COLO668 (cell line): ENCODE results near the gene BTN1A1.
"Not testable (repeated sequence)": the region's sequence is repeated elsewhere in the genome, so short reads cannot be mapped to it uniquely, and the experiment has no call there.

Experiments
- DNase-seq: peaks from one replicate; lab custom pipeline; 2025; ENCODE audit not compliant: unreplicated experiment; lab: John Stamatoyannopoulos, UW

The BTN1A1 gene

DNA sequence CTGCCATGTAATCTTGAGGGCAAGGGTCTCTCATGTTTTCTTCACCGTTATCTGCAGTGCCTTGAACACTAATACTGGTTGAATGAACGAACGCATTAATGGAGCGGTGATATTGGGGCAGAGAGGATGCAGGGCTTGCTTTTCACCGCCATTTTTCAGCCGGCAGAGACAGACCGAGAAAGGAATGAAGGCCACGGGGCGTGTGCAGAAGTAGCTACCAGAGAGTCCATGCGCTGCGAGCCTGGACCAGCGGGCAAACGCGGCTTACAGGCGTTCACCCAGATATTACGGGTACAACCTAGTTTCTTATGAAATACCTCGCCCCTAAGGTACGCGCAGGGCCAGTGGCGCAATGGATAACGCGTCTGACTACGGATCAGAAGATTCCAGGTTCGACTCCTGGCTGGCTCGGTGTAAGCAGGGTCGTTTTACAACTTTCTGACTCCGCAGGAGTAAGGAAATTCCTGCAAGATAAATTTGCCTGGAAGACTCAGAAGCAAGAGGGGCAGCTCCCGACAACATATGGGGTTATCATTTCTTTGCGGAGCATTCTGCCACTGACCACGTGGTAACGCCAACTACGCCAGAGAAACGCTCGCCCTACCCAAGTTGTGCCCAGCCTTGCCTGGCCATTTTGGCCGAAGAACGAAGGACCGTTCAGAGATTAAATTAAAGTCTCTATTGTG lies 37.2 kb downstream of the BTN1A1 start:
- DNase-seq, result peak; percentile 84

DNA sequence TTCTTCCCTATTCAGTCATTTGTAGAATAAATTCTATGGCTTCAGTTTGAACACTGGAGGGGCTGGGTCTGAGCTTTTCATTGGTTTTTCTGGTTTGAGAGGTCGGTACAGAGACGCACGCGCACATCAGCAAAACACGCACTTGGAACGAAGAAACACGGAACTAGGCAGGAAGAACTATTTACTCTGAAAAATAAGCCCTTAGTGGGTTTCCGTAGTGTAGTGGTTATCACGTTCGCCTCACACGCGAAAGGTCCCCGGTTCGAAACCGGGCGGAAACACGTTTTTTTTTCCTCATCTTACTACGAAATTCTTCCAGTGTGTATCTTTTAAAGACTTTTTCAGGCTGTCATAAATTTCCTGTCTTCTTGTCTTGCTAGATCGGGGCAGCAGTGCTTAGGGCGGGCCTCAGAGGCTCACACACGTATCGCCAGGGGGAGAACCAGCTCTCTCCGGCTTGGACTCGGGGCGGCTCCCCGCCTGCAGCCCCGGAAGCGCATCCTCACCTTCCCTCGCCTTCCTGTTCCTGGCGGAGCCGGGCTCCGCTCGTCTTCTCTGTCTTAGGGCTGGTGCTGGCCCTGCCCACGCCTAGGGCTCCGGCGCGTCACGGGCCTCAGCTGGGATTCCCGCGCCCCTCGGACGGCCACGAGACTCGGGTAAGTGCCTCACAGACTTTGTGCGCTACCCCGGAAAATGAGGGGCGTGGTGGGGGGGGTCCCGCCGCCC lies 37.9 kb downstream of the BTN1A1 start, which contains the start of gene HMGN4:
TSS of gene HMGN4 (plus strand) at position 521 of the 726 bp plus-strand sequence. CDS start 6,841 bp downstream, outside the sequence.
- DNase-seq, result peak; percentile 85

DNA sequence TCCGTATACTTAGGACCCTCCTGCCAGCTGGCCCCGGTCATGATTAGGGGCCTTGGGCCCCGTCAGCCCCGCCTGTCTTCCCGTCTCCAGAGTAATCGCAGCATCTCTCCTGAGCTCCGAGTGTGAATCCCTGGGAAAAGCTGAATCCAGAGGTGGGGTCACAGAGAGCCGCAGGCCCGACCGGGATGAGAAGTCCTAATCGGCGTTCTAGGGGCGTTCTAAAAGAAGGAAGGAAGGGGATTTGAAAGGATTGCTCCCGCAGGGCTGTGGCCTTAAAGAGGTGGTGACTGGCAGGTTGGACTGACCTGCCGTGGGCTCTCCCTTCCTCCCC lies 38.4 kb downstream of the BTN1A1 start:
- no peak for DNase-seq

DNA sequence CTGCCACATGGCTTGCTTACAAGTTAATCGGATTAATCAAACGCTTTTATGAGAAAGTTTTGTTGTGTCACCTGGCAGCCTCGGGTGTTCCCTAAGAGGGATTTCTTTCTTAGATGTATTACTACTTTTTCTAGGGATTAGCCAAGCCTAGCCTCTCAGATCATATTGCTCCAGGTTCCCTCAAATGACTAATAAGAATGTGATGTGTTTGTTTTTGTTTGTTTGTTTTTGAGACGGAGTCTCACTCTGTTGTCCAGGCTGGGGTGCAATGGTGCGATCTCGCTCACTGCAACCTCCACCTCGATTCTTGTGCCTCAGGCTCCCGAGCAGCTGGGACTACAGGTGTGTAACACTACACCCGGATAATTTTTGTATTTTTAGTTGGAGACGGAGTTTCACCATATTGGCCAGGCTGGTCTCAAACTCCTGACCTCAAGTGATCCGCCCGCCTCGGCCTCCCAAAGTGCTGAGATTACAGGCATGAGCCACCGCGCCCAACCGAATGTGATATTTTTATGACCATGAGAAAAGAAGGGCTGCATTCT lies 39.0 kb downstream of the BTN1A1 start:
- DNase-seq, result no peak

DNA sequence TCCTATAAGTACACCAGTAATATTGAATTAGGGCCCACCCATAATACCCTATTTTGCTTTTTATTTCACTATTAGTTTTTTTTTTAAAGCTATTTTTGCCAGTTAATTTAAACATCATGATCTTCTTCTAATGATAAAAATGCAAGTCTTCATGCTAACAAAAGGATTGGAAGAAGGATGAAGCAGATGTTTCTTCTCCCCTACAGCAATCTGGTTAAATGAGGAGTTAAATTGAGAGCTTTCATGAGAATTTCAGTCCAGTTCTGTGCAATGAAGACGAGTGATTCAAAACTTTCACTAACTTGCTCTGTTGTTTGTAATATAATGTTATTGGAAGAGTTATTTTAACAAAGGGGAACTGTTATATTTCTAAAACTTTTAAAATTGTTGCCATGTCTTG lies 41.5 kb downstream of the BTN1A1 start:
- DNase-seq, result no peak

DNA sequence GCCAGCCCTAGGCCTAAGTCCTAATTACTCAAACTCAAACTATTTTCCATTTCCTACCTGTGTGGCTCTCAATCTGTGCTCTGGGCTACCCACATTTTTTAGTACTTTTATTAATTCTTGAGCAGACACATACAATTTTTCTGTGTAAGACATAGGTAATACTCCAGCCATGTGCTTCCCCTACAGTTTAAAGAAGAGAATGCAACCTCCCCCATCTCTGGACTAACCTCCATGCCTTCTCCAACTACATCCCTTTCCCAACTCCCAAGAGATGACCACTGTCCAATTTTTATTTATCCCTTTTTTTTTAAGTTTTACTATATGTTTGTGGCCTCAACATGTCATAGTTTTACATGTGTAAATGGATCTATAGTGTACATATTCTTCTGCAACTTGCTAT lies 43.9 kb downstream of the BTN1A1 start:
- no peak for DNase-seq

DNA sequence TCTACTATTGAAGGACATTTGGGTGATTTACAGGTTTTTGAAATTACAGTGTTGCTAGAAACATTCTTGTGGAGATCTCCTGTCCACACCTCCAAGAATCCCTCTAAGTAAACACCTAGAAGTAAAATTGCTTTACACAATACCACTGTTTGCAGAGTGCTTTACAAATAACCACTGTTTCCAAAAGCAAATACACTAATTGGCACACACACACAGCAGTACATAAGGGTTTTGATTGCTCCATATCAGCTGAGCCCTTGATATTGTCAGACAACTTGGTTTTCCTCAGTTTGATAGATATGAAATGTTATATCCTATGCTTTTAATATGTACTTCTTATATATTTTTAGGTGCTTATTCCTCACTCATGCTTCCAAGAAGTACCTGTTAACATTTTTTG lies 44.4 kb downstream of the BTN1A1 start:
- DNase-seq, result no peak

DNA sequence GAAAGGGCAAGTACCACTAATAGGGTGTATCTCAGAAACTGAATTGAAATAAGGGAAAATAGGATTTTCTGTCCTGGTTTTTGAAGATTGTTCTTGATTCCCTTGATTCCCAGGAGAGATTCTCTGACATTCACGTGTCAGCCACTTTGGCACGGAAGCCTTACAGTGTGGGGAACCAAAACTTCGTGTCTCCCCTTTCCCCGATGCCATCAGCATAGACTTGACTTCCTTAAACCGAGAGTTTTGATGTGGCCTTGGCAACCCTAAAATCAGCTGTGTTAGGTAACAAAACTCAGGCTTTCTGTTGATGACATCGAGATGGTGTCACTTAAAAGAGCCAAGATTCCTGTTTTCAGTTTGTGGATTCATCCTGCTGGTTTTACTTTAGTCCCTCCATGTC lies 45.5 kb downstream of the BTN1A1 start:
- DNase-seq, result no peak

DNA sequence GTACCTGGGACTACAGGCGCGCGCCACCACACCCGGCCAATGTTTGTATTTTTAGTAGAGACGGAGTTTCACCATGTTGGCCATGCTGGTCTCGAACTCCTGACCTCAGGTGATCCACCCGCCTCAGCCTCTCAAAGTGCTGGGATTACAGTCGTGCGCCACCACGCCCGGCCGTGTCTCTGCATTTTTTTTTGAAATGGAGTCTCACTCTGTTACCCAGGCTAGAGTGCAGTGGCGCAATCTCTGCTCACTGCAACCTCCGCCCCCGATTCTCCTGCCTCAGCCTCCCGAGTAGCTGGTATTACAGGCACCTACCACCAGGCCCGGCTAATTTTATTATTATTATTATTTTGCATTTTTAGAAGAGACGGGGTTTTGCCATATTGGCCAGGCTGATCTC lies 47.3 kb downstream of the BTN1A1 start:
- not testable (repeated sequence) for DNase-seq

DNA sequence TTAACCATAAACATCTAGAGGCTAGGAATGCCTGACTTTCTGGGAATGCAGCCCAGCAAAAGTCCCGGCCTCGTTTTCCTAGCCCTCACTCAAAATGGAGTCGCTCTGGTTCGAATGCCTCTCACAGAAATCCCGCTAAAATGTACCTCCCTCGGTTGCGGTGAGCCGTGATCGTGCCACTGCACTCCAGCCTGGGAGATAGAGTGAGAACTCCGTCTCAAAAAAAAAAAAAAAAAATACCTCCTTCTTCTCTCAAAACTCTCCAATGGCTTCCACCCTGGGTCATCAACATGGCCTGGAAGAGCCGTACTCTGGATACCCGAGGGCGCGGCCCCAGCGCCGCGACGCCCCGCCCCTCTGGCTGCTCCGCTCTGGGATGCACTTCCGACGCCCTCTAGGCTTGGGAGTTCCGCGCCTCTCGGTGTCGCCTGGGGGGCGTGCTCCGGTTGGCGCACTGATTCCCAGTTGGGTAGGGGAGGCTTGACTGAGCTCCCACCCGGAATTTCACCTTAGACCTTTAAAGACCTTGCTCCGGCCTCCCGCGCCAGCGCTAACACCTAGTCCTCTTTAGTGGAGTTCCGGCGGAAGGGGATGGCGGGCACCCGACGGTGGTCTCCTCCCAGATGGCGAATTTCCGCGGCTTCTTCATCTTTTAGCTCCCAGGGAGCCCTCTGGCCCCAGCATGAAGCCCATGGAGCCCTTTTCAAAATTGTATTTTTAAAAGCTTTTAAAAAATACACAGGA lies 50.3 kb downstream of the BTN1A1 start:
- DNase-seq, result peak; percentile 71

DNA sequence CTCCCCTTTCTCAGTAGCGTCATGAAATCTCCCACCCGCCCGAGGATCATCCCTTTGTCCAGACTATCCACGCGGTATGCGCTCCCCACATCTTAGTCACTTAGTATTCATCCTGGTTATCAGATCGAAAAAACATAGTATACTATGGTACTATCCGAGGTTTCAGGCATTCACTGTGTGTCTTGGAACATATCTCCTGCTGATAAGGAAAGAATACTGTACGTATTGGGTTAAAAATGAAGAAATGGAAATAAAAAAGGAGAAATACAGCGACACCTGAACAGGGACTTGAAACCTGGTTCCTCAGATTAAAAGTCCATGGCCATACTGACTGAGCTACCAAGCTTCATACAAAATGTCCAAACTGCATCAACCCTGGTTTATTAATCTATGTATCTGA lies 52.1 kb downstream of the BTN1A1 start:
- DNase-seq, result no peak

DNA sequence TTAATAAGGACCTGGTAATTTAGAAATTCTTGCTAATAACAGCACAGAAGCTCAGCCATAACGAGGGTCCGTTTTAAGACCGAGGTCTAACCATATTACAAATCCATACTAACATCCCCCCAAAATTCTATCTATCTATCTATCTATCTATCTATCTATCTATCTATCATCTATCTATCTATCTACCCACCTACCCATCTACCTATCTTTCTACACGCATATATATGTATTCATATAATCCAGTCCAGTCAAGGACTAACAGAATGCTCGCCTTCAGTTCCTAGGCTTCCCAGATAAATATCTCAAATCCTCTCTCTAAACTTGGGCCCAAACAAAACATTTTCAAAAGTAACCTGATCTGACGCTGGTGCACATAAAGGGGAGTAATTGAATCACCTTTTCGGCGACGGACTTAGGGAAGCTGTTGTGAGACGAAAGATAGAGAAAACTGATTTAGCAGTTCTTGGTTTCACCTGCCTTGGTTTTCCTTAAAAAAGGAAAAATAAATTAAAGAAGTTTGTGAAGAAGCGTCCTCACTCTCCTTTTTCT lies 52.6 kb downstream of the BTN1A1 start:
- no peak for DNase-seq

DNA sequence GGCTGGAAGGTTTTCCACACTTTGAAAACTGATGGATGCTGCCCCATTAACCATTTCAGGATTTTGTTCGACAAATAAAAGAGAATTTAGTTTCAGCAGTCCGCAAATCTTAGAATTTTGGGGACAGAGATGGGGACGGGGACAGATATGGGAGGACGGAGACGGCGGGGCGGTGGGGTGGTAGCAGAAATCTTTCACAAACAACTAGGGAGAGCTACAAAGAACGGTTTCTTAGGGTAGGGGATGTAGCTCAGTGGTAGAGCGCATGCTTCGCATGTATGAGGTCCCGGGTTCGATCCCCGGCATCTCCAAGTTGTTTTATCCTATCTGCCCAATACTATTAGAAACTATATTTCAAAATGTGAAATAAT lies 53.1 kb downstream of the BTN1A1 start:
- DNase-seq, result peak; percentile 47

DNA sequence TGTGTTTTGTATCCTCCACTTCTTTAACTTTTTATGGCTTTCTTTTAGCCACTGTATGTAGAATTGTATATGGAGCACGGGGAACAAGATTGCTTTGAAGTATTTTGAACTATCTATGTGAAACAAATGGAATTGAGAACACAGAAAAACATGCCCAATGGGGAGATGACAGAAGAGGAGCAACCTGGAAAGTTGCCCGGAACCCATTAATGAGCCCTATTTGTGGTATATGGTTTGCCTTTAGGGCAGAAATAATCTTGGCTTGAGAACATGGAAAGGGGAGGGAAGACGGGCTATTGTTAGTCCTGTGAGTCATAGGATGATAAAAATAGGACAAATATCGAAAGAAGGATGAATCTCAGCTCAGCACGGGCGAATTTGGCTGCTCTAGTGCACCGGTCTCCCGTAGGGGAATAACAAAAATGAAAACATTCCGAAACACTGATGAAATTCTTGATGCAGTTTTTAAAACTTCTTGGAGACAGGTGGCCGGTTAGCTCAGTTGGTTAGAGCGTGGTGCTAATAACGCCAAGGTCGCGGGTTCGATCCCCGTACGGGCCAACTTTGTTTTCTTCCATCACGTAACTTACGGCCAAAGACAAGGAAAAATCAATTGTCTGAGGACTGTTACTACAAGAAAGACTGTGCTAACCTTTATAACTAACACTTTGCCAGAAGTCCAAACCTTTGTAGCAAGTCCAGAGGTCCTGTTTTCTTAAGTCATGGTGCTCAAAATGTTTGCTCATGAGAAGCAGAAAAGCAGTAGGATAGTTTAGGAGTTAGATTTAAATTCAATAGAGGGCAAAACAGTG lies 53.7 kb downstream of the BTN1A1 start:
- peak; percentile 68 for DNase-seq

DNA sequence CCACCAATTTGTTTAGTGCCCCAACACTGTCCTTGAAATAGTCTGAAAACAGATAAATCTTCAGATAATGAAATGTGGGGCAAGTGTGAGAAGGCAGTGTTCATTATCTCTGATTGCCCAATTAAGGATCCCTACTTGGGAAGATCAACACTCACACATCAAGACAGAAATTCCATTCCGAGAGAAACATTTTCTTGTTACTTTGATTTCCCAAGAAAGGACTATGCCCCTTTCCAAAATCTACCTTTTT lies 54.3 kb downstream of the BTN1A1 start:
- no peak for DNase-seq

DNA sequence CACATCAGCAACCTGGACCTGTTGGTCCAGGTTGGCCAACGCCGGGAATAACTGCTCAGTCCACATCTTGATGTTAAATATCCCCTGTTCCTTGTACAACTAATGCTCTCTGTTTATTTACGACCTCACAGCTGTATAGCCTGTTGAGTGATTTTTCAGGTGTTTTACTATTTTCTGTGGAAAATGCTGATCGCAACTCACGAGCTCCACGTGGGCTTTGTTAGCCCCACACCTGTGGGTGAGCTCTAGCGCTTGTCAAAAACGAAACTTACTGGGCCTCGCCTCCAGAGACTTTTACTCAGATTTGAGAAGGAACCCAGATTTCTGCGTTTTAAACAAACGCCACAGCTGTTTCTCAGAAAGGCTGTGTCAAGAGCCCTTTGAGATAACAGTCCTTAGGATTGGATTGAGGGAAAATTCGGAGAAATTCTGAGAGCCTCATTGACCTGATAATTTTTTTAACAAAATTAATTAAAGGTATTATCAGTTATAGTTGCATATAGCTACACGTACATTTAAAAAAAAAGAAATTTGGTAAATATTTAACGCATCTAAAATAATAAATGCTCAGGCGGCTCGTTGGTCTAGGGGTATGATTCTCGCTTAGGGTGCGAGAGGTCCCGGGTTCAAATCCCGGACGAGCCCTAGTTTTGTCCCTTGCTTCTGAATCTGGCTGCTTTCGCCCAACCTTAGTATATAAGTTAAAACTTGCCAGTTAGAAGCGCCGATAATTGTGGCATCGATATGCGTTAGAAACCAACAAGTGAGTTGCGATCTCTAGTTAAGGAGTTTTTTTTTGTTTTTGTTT lies 54.8 kb downstream of the BTN1A1 start:
- DNase-seq, result peak; percentile 14

DNA sequence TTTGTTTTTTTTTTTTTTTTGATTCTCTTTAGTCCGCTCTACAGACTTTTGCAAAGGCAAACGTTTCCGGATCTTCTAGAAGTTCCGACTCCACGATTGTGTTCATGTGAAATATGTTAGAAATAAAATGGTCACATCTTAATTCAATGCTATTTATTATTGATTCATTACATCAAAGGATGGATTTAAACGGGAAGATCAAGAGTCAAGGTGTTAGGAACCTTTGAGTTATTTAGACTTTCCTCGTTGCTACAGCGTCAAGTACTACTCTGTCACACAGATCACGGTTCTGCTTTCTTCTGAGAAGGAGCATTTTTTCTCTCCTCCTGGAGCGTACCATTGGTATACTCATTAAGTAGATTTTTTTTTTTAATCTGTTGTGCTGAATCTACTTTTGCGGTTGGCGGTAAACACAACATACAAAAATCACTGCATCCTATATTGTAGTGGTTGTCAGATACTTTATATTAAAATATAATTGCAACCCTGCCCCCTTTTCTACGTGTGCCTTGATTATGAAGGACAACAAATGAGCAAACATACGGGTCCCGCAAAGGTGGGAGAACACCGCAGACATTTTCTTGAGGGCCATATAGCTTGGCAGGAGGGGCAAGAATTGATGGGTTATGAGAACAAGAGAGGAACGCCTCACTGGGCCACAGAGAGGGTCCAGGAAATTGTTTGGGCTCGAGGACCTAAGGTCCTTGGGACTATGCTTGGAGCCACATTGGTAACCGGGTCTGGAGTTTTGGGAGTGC lies 55.6 kb downstream of the BTN1A1 start:
- no peak for DNase-seq

DNA sequence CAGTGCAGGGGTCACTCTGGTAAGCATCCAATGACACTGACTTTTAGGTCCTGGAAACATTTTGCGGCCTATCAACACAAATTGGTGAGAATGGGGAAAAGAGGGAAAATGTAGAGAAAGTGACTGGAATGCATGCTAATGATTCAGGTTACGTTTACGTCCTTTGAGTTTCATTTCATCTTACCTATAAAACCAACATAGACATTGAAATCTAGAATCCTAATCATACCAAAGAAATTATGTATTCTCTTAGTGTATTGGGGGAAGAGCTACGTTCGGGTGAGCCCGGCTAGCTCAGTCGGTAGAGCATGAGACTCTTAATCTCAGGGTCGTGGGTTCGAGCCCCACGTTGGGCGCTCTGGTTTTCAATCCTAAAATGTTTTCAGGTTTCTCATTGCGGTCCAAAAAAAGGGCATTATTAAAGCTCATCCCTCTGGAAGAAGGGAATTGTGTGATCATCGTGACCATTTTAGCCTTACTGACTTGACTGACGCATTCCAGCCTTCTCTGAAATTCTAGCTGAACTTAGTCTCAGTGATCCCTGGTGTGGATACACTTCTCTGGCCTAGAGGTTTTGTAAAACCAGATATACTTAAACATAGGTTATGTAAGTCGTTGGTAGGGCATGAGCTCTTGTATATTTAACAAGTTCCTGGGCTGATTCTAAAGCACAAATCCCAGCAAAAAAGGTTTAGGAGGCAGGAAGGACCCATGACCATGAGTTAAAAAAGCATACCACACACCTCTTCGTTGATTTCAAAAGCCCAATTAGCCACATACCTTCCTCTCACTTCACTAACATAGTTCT lies 56.4 kb downstream of the BTN1A1 start:
- peak; percentile 54 for DNase-seq
